K562 (cell line): ENCODE data around the gene MTHFR. TPM values are rescaled to one million over a fixed set of nuclear protein-coding genes. Genes with fewer than 3 reads are reported as not detected.

Experiments
- ATF1 ChIP-seq, 2 experiments: fragments of 450-650 bp in 1 of 2; IDR thresholded peaks; 2 replicates each; pipeline ENCODE4 v1.6.1; 2016; ENCODE audit warnings: missing compliant biosample characterization in 1 of 2, missing genetic modification characterization in 1 of 2
- BCOR ChIP-seq: fragments of 450-650 bp; IDR thresholded peaks from 2 replicates; pipeline ENCODE4 v1.6.1; 2016
- BRCA1 ChIP-seq, 2 experiments: fragments of 450-650 bp in 1 of 2; sonication (generic) in 1 of 2; formaldehyde crosslinking in 1 of 2; IDR thresholded peaks; 2 replicates each; pipeline versions ENCODE4 v1.5.0 to v1.6.1; 2017 to 2020; ENCODE audit warnings: mild to moderate bottlenecking in 1 of 2, missing genetic modification reagents in 1 of 2
- CHD1 ChIP-seq: fragments of 200-600 bp; sonication (generic); IDR thresholded peaks from one replicate; pipeline ENCODE4 v1.6.1; 2012; ENCODE audit warnings: mild to moderate bottlenecking, moderate library complexity, low read length, inconsistent platforms
- E2F5 ChIP-seq: sonication (generic); formaldehyde crosslinking; IDR thresholded peaks from 2 replicates; pipeline ENCODE4 v1.8.0; 2022; ENCODE audit warnings: mild to moderate bottlenecking, missing genetic modification reagents
- HEY1 ChIP-seq: fragments of 250-450 bp; sonication (Bioruptor Pico); IDR thresholded peaks from 2 replicates; pipeline ENCODE4 v1.5.0; 2020; ENCODE audit warnings: mild to moderate bottlenecking, moderate library complexity, borderline replicate concordance
- KAT7 ChIP-seq: sonication (generic); formaldehyde crosslinking; IDR thresholded peaks from 2 replicates; pipeline ENCODE4 v1.8.0; 2022; ENCODE audit warnings: missing genetic modification reagents, mild to moderate bottlenecking, borderline replicate concordance
- KLF10 ChIP-seq: fragments of 250-450 bp; sonication (Bioruptor Pico); IDR thresholded peaks from 2 replicates; pipeline ENCODE4 v1.6.1; 2021; ENCODE audit warnings: matching md5 sums
- NFIX ChIP-seq: fragments of 250-450 bp; sonication (Bioruptor Pico); IDR thresholded peaks from 2 replicates; pipeline ENCODE4 v1.4.0; 2020; ENCODE audit warnings: low read depth, mild to moderate bottlenecking, moderate library complexity
- NFXL1 ChIP-seq: fragments of 450-650 bp; formaldehyde crosslinking; IDR thresholded peaks from 2 replicates; pipeline ENCODE4 v1.4.0; 2021; ENCODE audit warnings: mild to moderate bottlenecking
- OTX1 ChIP-seq: fragments of 450-650 bp; formaldehyde crosslinking; IDR thresholded peaks from 2 replicates; pipeline ENCODE4 v1.4.0; 2022; ENCODE audit warnings: mild to moderate bottlenecking
- POLR2G ChIP-seq: fragments of 200-400 bp; formaldehyde crosslinking; IDR thresholded peaks from 2 replicates; pipeline ENCODE4 v1.6.1; 2017; ENCODE audit warnings: low read depth, mild to moderate bottlenecking, antibody characterized with exemption, low read length, moderate library complexity
- RAD51 ChIP-seq: fragments of 450-650 bp; IDR thresholded peaks from 2 replicates; pipeline ENCODE4 v1.7.1; 2016; ENCODE audit warnings: low read depth, mild to moderate bottlenecking, borderline replicate concordance
- RCOR1 ChIP-seq, 2 experiments: IDR thresholded peaks; 2 replicates each; pipeline ENCODE4 v1.6.1; 2012; ENCODE audit warnings: low read depth in 2 of 2, low read length in 2 of 2, borderline replicate concordance in 1 of 2, improper control_type of control experiment in 1 of 2
- RUNX1 ChIP-seq: sonication (generic); IDR thresholded peaks from 2 replicates; pipeline ENCODE4 v1.6.1; 2016; ENCODE audit warnings: antibody characterized with exemption, low read depth
- SMARCA5 ChIP-seq: fragments of 450-650 bp; IDR thresholded peaks from 2 replicates; pipeline ENCODE4 v1.6.1; 2016
- TAF9B ChIP-seq: fragments of 450-650 bp; IDR thresholded peaks from 2 replicates; pipeline ENCODE4 v1.6.1; 2018; ENCODE audit warnings: mild to moderate bottlenecking; ENCODE audit not compliant: partially characterized antibody
- polyA plus RNA-seq, 8 experiments: library from polyadenylated mRNA; depleted of rRNA in 4 of 8; stranded (reverse) in 5 of 8; unstranded in 3 of 8; fragments of >200 nt; fragmentation: Nextera tagmentation in 2 of 8; fragmentation: Illumina TruSeq in 1 of 8; extraction: Ambion mirVana in 2 of 8; extraction: Trizol in 1 of 8; gene quantifications; 2 replicates each; pipeline versions ENCODE4 v1.2.1 to v1.2.3, GENCODE V29; 2011 to 2014; ENCODE audit warnings: inconsistent platforms in 1 of 8, missing spikeins in 1 of 8
- total RNA-seq, 7 experiments: library from RNA; depleted of rRNA in 6 of 7; stranded (reverse); fragments of >200 nt in 6 of 7; fragmentation: Illumina TruSeq in 2 of 7; extraction: Trizol in 2 of 7; gene quantifications; 2 replicates each; pipeline versions ENCODE4 v1.2.1 to v1.2.3, GENCODE V29; 2011 to 2021; ENCODE audit warnings: low replicate concordance in 1 of 7
- TF ChIP-seq, protein P1 (sequence below): sonication (generic); formaldehyde crosslinking; IDR thresholded peaks from 2 replicates; pipeline ENCODE4 v1.8.1; 2023; ENCODE audit warnings: mild to moderate bottlenecking, missing genetic modification reagents
- TF ChIP-seq, protein P2 (sequence below): fragments of 450-650 bp; IDR thresholded peaks from 2 replicates; pipeline ENCODE4 v1.6.1; 2016
- TF ChIP-seq, protein P3 (sequence below): fragments of 450-650 bp; IDR thresholded peaks from 2 replicates; pipeline ENCODE4 v1.6.1; 2018; ENCODE audit not compliant: partially characterized antibody

Gene MTHFR
- total and polyA plus RNA-seq, 9 of the 15 experiments (the other 6 are each of a cell fraction or from before 2014, with no cell fraction given): 5.0 to 104 (median 62.6) TPM

DNA sequence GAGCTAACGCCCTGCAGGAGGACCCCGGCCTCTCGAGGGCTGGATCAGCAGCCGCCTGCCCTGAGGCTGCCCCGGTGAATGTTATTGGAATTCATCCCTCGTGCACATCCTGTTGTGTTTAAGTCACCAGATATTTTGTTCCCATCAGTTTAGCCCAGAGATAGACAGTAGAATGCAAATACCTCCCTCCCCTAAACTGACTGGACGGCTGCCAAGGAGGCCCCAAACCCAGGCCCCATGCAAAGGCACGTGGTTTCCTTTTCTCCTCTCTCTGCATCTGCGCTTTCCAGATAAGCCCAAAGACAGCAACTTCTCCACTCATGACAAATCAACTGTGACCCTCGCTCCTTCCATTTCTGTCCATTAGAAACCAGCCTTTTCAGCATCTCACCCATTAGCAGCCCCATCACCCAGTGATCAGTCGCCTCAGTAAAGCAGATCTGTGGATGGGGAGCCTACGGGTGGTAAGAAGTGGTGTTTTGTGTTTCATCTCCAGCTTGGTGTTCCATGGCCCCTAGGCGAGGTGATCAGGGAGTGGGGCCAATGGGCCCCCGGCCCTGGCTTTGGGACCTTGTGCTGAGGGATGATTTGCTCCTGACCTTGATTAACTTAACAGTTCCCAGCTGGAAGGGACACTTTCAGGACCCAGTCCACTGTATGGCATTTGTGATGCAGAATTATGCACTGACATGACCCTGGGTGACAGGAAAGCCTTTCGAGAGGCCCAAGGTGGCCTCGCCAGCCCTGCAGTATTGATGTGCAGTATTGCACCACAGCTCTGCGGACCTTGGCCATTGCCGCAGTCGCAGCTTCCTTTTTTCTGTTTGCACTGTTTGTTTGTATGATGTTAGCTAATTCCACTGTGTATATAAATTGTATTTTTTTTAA, 36.6 kb upstream of the MTHFR start (continued):
- TF ChIP-seq BRCA1 (IDR thresholded peaks at IDR 0.05): no peak
- TF ChIP-seq BRCA1 (CRISPR knock-in tag; IDR thresholded peaks at IDR 0.05): no peak
- TF ChIP-seq, protein P1, sequence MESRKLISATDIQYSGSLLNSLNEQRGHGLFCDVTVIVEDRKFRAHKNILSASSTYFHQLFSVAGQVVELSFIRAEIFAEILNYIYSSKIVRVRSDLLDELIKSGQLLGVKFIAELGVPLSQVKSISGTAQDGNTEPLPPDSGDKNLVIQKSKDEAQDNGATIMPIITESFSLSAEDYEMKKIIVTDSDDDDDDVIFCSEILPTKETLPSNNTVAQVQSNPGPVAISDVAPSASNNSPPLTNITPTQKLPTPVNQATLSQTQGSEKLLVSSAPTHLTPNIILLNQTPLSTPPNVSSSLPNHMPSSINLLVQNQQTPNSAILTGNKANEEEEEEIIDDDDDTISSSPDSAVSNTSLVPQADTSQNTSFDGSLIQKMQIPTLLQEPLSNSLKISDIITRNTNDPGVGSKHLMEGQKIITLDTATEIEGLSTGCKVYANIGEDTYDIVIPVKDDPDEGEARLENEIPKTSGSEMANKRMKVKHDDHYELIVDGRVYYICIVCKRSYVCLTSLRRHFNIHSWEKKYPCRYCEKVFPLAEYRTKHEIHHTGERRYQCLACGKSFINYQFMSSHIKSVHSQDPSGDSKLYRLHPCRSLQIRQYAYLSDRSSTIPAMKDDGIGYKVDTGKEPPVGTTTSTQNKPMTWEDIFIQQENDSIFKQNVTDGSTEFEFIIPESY (CRISPR knock-in tag): peak; percentile 68; the same call in 1 of the 2 replicates
- TF ChIP-seq RCOR1 (IDR thresholded peaks at IDR 0.05; ENCODE audit: borderline replicate concordance in 1 of 2, low read depth in 2 of 2, low read length in 2 of 2): peak; percentile 71 to 98; a peak in 3 of 4 replicates
- no peak for TF ChIP-seq KLF10 (CRISPR knock-in tag)
- TF ChIP-seq NFIX (CRISPR knock-in tag): peak; percentile 50; the same call in 1 of the 2 replicates
- TF ChIP-seq KAT7 (CRISPR knock-in tag): no peak; the same call in 1 of the 2 replicates
- TF ChIP-seq, protein P2, sequence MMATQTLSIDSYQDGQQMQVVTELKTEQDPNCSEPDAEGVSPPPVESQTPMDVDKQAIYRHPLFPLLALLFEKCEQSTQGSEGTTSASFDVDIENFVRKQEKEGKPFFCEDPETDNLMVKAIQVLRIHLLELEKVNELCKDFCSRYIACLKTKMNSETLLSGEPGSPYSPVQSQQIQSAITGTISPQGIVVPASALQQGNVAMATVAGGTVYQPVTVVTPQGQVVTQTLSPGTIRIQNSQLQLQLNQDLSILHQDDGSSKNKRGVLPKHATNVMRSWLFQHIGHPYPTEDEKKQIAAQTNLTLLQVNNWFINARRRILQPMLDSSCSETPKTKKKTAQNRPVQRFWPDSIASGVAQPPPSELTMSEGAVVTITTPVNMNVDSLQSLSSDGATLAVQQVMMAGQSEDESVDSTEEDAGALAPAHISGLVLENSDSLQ: peak; percentile 82
- TF ChIP-seq RAD51: peak; percentile 94
- peak; percentile 74; the same call in 1 of the 2 replicates for TF ChIP-seq RUNX1
- no peak for TF ChIP-seq ATF1 (CRISPR knock-in tag; IDR thresholded peaks at IDR 0.05)
- TF ChIP-seq ATF1 (tag; IDR thresholded peaks at IDR 0.05): peak; percentile 71
- TF ChIP-seq OTX1: peak; percentile 62; the same call in 1 of the 2 replicates
- TF ChIP-seq NFXL1 (CRISPR knock-in tag): no peak
- TF ChIP-seq E2F5 (CRISPR knock-in tag): no peak
- TF ChIP-seq HEY1 (CRISPR knock-in tag): no peak
- TF ChIP-seq SMARCA5: no peak
- TF ChIP-seq CHD1: no peak
- TF ChIP-seq POLR2G: no peak
- peak; percentile 55; the same call in 1 of the 2 replicates for TF ChIP-seq BCOR
- TF ChIP-seq TAF9B: no peak
- TF ChIP-seq, protein P3, sequence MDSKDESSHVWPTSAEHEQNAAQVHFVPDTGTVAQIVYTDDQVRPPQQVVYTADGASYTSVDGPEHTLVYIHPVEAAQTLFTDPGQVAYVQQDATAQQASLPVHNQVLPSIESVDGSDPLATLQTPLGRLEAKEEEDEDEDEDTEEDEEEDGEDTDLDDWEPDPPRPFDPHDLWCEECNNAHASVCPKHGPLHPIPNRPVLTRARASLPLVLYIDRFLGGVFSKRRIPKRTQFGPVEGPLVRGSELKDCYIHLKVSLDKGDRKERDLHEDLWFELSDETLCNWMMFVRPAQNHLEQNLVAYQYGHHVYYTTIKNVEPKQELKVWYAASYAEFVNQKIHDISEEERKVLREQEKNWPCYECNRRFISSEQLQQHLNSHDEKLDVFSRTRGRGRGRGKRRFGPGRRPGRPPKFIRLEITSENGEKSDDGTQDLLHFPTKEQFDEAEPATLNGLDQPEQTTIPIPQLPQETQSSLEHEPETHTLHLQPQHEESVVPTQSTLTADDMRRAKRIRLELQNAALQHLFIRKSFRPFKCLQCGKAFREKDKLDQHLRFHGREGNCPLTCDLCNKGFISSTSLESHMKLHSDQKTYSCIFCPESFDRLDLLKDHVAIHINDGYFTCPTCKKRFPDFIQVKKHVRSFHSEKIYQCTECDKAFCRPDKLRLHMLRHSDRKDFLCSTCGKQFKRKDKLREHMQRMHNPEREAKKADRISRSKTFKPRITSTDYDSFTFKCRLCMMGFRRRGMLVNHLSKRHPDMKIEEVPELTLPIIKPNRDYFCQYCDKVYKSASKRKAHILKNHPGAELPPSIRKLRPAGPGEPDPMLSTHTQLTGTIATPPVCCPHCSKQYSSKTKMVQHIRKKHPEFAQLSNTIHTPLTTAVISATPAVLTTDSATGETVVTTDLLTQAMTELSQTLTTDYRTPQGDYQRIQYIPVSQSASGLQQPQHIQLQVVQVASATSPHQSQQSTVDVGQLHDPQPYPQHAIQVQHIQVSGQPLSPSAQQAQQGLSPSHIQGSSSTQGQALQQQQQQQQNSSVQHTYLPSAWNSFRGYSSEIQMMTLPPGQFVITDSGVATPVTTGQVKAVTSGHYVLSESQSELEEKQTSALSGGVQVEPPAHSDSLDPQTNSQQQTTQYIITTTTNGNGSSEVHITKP: peak; percentile 35
